Neural progenitor cell (in vitro differentiated cells): ENCODE results near the gene TBC1D4.

Source experiments
- CTCF ChIP-seq: fragments of 200-600 bp; sonication (generic); IDR thresholded peaks from 2 replicates; pipeline ENCODE4 v1.5.1; 2017; ENCODE audit warnings: antibody characterized with exemption, mild to moderate bottlenecking
- EZH2 ChIP-seq: fragments of 200-600 bp; sonication (generic); IDR thresholded peaks from 2 replicates; pipeline ENCODE4 v1.6.1; 2017; ENCODE audit warnings: antibody characterized with exemption, mild to moderate bottlenecking, moderate library complexity
- EZH2phosphoT487 ChIP-seq: fragments of 200-600 bp; sonication (generic); IDR thresholded peaks from 2 replicates; pipeline ENCODE4 v1.6.1; 2017; ENCODE audit warnings: antibody characterized with exemption

DNA sequence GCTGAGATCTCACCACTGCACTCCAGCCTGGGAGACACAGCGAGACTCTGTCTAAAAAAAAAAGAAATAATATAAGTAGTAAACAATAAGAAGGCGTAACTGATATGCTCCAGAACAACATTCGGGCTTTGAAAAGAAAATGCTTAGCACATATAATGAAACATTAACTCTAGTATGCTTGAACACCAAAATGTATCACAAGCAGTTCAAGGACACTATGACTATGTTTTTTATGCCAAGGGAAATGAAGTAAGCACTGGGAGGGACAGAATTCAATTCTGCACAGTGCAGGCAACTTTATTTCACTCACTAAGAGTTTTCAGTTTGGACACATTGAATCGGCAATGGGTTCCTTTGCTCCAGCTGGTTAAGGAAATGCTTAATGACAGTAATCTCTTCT lies 178.7 kb downstream of the TBC1D4 start:
- no peak for TF ChIP-seq EZH2
- no peak for TF ChIP-seq CTCF
- no peak for TF ChIP-seq EZH2phosphoT487
